Measurements from ENCODE around the gene EDAR. TPM values are rescaled to one million over a fixed set of nuclear protein-coding genes. Genes with fewer than 3 reads are reported as not detected.

Gene EDAR
- total RNA-seq, 3 donors from 2014 or later (not counting 1 experiment from before 2014, with no cell fraction given): 0.11 to 0.23 TPM; not detected in 1

DNA sequence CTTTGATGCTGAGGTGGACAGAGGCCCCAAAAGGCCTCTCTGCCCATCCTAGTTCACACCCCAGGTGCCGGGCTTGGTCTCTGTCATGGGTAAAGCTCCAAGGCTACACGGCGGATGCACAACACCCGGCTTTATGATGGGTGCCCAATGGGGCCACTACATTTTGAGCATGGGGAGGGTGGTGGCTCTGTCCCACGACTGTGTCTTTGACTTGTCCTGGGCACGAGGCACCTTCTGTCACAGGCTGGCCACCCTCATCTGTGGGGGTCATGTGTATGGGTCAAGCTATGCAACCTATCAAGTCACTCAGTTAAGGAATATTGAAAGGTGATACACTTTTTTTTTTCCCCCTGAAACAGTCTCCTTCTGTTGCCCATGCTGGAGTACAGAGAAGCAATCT, 63.7 kb downstream of the EDAR start:
- Mint-ChIP-seq H3K9me3 (no peaks in the 10 kb centered on the region), H3K36me3 (no peaks in the 10 kb centered on the region), H3K27ac (no peak overlapping the region), H3K27me3 (ENCODE audit: low read depth in 2 of 2) (peaks cover 0 to 3% of the 10 kb centered on the region in 2 donors), H3K4me3 (no peak overlapping the region), H3K4me1 (no peaks in the 10 kb centered on the region)
- Histone ChIP-seq H3K4me1 (ENCODE audit: control insufficient read depth, insufficient read depth, low read length) (no peaks in the 10 kb centered on the region), H3K27ac (ENCODE audit: low read length) (no peak overlapping the region), H3K36me3 (ENCODE audit: control insufficient read depth, insufficient read depth, low read length) (no peaks in the 10 kb centered on the region), H3K4me3 (ENCODE audit: low read length) (no peak overlapping the region), H3K9me3 (ENCODE audit: control insufficient read depth, insufficient read depth, low read length) (no peaks in the 10 kb centered on the region), H3K27me3 (ENCODE audit: control insufficient read depth, insufficient read depth, low read length) (no peaks in the 10 kb centered on the region)
- no peak for DNase-seq
- WGBS (ENCODE audit: insufficient coverage): 94% methylated on average over 6 of the region's 6 CpGs
- no peak for ATAC-seq
- intact Hi-C loops (cut with micrococcal nuclease): loop anchor here (5.0 kb wide), 1 partner anchor 422 kb away; no protein-coding TSS in a partner anchor
- TF ChIP-seq CTCF (IDR thresholded peaks at IDR 0.05): no peak

- Mint-ChIP-seq H3K4me1 (no peaks in the 10 kb centered on the region), H3K36me3 (no peaks in the 10 kb centered on the region), H3K27ac (no peak overlapping the region), H3K9me3 (no peaks in the 10 kb centered on the region), H3K4me3 (no peak overlapping the region), H3K27me3 (ENCODE audit: low read depth in 2 of 2) (peaks cover 0 to 3% of the 10 kb centered on the region in 2 donors)
- no peak overlapping the region for H3K27ac ChIP-seq (ENCODE audit: low read length)
- H3K9me3 ChIP-seq (ENCODE audit: control insufficient read depth, insufficient read depth, low read length): no peaks in the 10 kb centered on the region
- WGBS (ENCODE audit: insufficient coverage): 82% methylated on average over 14 of the region's 14 CpGs
- no peak for DNase-seq
- TF ChIP-seq CTCF (IDR thresholded peaks at IDR 0.05): no peak
- ATAC-seq: no peak
- no peaks in the 10 kb centered on the region for H3K27me3 ChIP-seq (ENCODE audit: control insufficient read depth, insufficient read depth, low read length)
- intact Hi-C loops (cut with micrococcal nuclease): loop anchor here (5.0 kb wide), 1 partner anchor 423 kb away; no protein-coding TSS in a partner anchor
- H3K4me1 ChIP-seq (ENCODE audit: control insufficient read depth, insufficient read depth, low read length): no peaks in the 10 kb centered on the region
- no peak overlapping the region for H3K4me3 ChIP-seq (ENCODE audit: low read length)
- H3K36me3 ChIP-seq (ENCODE audit: control insufficient read depth, insufficient read depth, low read length): no peaks in the 10 kb centered on the region
These were observed 64.3 kb downstream of the EDAR start for GRCh38 chr2:108924580-108925251.

DNA sequence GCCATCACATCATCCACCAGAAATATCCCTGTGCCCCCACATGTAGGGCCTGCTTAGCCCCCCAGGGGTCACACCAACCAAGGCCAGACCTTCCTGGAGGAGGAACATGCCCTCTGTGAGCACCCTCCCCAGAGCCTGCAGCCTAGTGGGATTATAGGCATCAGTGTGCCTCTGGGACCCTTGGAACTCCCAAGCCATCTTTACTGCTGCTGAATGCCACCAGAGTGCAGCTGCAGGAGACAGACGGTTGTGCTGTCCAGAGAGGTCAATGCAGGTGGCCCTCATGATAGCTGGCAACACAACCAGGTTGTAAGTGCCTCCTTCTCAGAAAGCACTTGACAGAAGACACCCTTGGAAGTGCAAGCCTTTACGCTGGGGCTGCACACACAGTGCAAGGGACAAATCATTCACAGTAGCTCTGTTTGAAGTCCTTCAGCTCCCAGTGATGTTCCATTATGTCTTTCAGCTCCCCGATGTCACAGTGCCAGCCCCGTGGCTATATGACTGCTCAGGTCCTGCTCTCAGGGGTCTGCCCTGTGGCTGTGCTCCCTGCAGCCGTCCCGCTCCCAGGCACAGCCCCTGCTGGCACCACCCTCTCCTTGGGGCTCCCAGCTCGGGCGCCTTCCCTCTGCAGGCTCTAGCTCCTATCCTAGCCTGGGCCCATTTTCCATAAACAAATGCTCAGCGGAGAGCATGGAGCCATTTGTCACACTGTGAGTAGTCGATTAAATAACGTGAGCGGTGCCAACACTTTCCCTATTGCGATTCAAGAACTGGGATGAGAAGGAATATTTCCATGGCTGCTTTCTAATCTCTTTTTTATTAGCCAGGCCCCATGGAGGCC, 65.1 kb downstream of the EDAR start:
- WGBS (ENCODE audit: insufficient coverage): 91% methylated on average over 13 of the region's 13 CpGs
- H3K27ac ChIP-seq (ENCODE audit: low read length): no peak overlapping the region
- no peaks in the 10 kb centered on the region for H3K9me3 ChIP-seq (ENCODE audit: control insufficient read depth, insufficient read depth, low read length)
- H3K4me1 ChIP-seq (ENCODE audit: control insufficient read depth, insufficient read depth, low read length): no peaks in the 10 kb centered on the region
- no peak for TF ChIP-seq CTCF (IDR thresholded peaks at IDR 0.05)
- H3K4me3 ChIP-seq (ENCODE audit: low read length): no peak overlapping the region
- no peaks in the 10 kb centered on the region for H3K27me3 ChIP-seq (ENCODE audit: control insufficient read depth, insufficient read depth, low read length)
- no peak for DNase-seq
- peaks cover 0 to 3% of the 10 kb centered on the region in 2 donors for H3K27me3 Mint-ChIP-seq (ENCODE audit: low read depth in 2 of 2)
- no peak for ATAC-seq
- intact Hi-C loops (cut with micrococcal nuclease): no loop called here
- H3K27ac Mint-ChIP-seq: no peak overlapping the region
- H3K4me3 Mint-ChIP-seq: no peak overlapping the region
- H3K9me3 Mint-ChIP-seq: no peaks in the 10 kb centered on the region
- H3K36me3 Mint-ChIP-seq: no peaks in the 10 kb centered on the region
- H3K4me1 Mint-ChIP-seq: no peaks in the 10 kb centered on the region
- no peaks in the 10 kb centered on the region for H3K36me3 ChIP-seq (ENCODE audit: control insufficient read depth, insufficient read depth, low read length)
